Activated effector memory CD4-positive, alpha-beta T cell treated with Interleukin-2 at 50 U/mL for 16 hours (primary cell): Measurements from ENCODE around the gene SPATC1L.
"Not testable (repeated sequence)": the region's sequence is repeated elsewhere in the genome, so short reads cannot be mapped to it uniquely, and the experiment has no call there.

Experiments used
- DNase-seq: peaks from one replicate; pipeline ENCODE4 v3.0.0-alpha.2; 2020

Gene SPATC1L

DNA sequence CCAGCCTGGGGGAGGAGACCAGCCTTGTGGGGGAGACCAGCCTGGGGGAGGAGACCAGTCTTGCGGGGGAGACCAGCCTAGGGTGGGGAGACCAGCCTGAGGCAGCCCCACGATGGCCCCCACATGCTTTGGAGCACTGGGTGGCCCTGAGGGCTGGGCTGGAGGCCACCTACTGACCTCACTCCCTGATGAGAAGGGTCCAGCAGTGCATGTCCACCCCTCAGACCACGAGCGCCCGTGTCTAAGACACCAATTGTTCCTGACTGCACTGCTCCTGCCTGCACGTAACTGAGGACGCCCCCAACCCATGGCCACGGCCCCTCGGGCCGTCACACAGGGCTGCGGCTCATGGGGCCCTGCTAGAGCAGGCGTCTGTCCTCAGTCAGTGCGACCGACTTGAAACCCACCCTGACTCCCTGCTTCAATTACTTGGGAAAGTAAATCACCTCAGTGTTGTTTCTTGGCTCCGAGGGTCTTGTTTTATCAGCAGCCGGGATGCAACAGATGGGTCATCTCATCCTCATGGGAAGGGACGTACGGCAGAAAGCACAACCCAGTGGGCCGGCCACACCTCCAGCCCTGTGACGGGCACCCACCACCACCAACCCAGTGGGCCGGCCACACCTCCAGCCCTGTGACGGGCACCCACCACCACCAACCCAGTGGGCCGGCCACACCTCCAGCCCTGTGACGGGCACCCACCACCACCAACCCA lies at the start of gene SPATC1L:
TSS of gene SPATC1L (minus strand) at position 550 of the 715 bp plus-strand sequence. CDS start 1,643 bp downstream, outside the sequence.
- peak; percentile 15 for DNase-seq

DNA sequence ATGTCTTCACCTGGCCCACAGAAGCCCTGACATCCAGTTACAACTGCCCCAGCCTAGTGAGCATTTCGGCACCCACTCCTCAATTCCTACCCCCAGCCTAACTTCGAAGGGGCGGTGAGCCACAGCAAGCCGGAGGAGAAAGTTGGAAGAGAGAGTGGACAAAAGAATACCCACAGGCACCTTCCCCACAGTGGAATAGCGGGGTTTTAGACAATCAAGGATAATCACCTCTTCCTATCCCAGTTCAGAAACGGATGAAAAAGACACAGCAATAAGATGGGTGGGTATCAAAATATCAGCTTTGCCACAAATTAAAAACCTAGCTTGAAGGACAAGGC lies 45.6 kb upstream of the SPATC1L start:
- DNase-seq: no peak

GRCh38 chr21:46229133-46229922 lies 45.1 kb upstream of the SPATC1L start:
- no peak for DNase-seq

- DNase-seq: peak; percentile 97
Measured at GRCh38 chr21:46228345-46229051, 44.2 kb upstream of the SPATC1L start, which contains the start of gene LSS. Gene LSS, minus strand, starts transcription at chr21:46228774. Its CDS starts 29 bp downstream, at chr21:46228745.

GRCh38 chr21:46227811-46228344 lies 43.6 kb upstream of the SPATC1L start:
- no peak for DNase-seq

GRCh38 chr21:46226920-46227599 lies 42.8 kb upstream of the SPATC1L start:
- DNase-seq: no peak

GRCh38 chr21:46226146-46226545 lies 41.9 kb upstream of the SPATC1L start:
- no peak for DNase-seq

- DNase-seq: not testable (repeated sequence)
Measured at GRCh38 chr21:46223661-46224060, 39.4 kb upstream of the SPATC1L start.

DNA sequence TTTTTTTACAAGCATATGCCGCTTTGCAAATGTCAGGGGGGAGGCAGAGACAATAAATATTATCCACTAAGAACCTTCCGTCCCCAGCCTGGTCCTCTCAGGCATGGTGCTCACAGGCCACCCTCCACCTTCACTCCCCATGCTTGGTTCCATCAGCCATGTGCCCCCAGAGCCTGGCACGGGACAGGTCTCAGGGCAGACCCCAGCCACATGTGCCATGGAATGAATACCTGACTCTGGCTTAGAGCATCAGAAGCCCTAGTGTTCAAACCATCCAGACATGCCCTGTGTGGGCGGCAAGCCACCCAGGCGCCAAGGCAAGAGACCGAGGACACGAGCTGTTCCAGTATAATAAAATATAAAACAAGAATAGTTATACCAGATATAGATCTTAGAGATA lies 39.0 kb upstream of the SPATC1L start:
- DNase-seq: no peak

DNA sequence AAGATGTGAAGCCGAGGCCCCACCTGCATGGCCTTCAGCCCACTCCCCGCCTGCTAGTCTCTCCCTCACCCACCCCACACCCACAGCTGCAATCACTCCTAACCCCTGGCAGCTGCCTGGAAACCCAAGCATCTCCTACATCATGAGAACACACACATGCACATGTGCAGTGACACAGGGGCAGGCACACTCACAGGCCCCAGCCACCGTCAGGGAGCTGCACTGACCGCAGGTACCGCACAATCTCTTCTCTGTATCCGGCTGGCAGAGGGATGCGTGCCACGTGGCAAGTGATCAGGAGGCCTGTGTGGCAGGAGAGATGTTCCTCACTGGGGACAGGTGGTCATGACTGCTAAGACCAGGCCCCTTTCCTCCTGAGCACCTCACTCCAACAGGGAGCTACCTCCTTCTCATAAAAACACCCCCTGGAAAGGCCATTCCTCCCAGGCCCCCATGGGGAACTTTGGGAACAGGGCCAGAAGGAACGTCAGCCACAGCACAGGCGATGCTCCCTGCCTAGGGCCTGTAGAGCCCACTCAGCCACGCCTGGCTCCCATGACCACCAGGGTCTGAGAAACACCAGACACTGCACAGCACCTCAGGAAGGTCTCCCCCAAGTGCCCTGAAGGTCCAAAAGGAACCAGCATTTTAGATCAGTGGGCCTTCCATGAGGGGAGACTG lies 38.3 kb upstream of the SPATC1L start:
- DNase-seq: no peak

DNA sequence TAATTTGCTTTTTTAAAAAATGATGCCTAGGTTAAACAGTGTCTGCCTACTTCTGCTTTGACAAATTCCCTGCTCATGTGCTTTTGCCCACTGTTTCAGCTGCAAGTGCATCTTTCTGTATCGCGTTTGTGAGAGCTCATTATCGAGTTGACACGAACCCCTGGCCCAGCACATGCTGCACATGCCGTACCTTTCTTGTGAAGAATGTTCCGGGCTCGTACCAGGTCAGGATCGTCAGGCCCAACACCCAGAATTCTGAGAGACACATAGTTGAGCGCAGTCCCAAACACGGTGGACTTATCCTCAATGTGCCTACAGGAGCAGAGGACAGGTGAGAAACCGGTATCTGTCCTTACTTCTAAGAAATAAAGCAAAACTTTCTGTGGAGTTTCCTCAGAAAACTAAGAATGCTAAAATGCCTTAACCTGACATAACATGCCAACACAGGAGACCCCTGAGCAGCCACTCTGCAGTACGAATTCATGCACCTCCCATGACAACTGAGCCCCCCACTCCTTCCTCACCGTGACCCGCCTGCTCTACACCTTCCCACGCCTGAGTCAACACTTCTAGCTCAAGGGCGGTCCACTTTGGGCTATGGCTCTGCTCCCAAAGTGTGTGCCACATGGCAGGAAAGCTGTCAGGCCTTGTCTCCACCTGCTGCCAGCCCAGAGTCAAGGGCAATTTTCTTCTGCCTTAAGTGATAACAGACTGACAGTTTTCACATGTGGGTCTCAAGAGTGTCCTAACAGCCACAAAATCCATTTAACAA lies 37.6 kb upstream of the SPATC1L start:
- DNase-seq: no peak

GRCh38 chr21:46220847-46221246 lies 36.6 kb upstream of the SPATC1L start:
- DNase-seq: no peak

- DNase-seq: no peak
Measured at GRCh38 chr21:46220275-46220810, 36.1 kb upstream of the SPATC1L start.

DNA sequence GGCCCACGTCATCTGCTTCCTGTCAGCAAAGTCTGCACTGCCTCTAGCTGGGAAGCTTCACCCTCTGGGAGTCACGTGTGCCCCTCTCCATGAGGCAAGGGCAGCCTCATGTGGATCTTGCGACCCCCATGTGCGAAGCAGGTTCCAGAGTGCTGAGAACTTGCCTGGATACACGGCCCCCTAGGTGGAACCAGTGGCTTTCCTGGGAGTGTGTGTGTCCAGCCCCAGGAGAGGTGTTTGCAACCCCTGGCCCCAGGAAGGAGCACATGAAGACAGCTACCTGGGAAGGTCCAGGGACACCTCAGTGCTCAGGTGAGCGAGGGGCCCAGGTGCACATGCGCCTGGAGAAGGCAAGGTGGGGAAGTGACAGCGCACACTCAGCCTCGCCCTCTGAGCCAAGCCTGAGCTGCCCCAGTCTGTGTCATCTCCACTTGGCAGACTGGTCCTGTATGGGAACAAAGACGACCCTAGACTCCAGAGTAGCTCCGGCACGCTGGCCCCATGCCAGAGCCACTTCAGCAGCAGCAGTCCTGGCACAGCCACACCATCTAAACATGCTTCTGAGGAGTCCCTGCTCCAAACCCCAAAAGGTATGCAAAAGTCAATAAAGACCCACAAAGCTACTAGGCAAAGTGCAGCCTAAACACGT lies 35.5 kb upstream of the SPATC1L start:
- no peak for DNase-seq

- no peak for DNase-seq
Measured at GRCh38 chr21:46218906-46219590, 34.8 kb upstream of the SPATC1L start.

GRCh38 chr21:46217511-46218196 lies 33.4 kb upstream of the SPATC1L start:
- no peak for DNase-seq

DNA sequence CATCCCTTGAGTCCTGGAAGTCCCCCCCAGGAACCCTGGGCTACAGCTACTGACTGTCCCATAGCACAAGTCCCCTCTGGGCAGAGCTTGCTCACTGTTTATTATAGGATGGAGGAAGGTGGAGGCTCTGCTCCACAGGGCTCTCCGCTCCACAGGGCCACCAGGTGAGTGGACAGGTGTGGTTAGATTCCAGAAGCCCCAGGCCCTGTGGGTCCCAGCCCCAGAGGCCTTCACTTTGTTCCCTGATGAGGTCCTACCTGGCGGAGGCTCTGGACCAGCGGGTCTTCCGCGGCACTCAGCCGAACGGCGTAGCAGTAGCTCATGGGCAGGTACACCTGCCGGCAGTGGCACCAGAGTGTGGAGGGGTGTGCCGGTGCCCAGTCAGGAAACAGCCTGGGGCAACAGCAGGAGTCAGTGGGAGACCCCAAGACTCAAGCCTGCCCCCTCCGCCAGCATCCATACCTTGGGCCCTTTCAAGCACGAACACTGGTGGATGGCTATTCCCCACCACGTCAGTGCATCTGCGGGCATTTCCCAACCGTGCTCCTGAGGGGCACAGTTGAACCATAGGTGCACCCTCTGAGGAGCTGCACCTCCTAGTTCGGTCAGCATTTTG lies 32.0 kb upstream of the SPATC1L start:
- no peak for DNase-seq

DNA sequence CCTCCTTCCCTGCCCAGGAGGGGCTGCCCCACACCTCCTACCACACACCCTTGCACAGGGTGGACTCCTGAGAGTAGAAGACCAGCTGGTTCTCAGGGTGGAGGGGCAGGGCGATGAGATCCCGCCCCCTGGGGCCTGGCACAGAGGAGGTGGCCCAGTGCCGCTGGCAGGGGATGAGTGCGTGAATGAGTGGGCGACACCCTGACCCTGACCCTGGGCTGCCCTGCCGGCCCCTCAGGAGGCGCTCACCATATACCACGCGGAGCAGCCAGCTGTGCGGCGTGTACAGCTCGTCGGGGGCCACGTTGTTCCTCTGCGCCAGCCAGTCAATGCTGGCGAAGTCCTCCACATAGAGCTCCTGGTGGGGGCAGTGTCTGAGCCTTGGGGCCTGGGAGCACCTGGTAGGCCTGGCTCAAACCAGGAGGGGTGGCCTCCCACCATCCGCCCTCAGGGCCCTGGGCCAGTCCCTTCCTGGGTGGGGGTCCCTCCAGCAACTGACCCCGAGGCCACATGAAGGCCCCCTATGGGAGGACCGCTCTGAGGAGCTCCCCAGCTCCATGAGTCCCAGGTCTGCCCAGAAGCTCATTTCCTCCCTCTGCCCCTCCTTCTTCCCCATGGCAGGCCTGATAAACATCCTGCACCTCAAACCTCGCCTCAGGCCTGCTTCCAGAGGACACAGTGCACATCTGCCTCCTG lies 31.3 kb upstream of the SPATC1L start:
- DNase-seq: no peak
